ENCODE results near the gene SEMA4D. TPM values are rescaled to one million over a fixed set of nuclear protein-coding genes. Genes with fewer than 3 reads are reported as not detected.
"Not testable (repeated sequence)": the region's sequence is repeated elsewhere in the genome, so short reads cannot be mapped to it uniquely, and the experiment has no call there.

The SEMA4D gene
- total RNA-seq, 1 donor from 2014 or later: 55.4 TPM

- DNase-seq (ENCODE audit: low read depth): no peak
Measured at GRCh38 chr9:89352874-89353649, 144.9 kb downstream of the SEMA4D start.

GRCh38 chr9:89352451-89352850 is 145.5 kb downstream of the SEMA4D start:
- no peak for DNase-seq (ENCODE audit: low read depth)

GRCh38 chr9:89351584-89352300 is 146.2 kb downstream of the SEMA4D start:
- DNase-seq (ENCODE audit: low read depth): no peak

GRCh38 chr9:89350988-89351557 is 146.8 kb downstream of the SEMA4D start:
- DNase-seq (ENCODE audit: low read depth): no peak

- no peak for DNase-seq (ENCODE audit: low read depth)
Measured at GRCh38 chr9:89349607-89350006, 148.3 kb downstream of the SEMA4D start.

- no peak for DNase-seq (ENCODE audit: low read depth)
Measured at GRCh38 chr9:89347651-89348050, 150.3 kb downstream of the SEMA4D start.

GRCh38 chr9:89346696-89347095 is 151.2 kb downstream of the SEMA4D start:
- no peak for DNase-seq (ENCODE audit: low read depth)

GRCh38 chr9:89345476-89345875 is 152.4 kb downstream of the SEMA4D start:
- DNase-seq (ENCODE audit: low read depth): no peak

GRCh38 chr9:89343812-89344211 is 154.1 kb downstream of the SEMA4D start:
- not testable (repeated sequence) for DNase-seq (ENCODE audit: low read depth)

GRCh38 chr9:89342948-89343347 is 155.0 kb downstream of the SEMA4D start:
- no peak for DNase-seq (ENCODE audit: low read depth)

GRCh38 chr9:89342213-89342612 is 155.7 kb downstream of the SEMA4D start:
- DNase-seq (ENCODE audit: low read depth): no peak

GRCh38 chr9:89340332-89340731 is 157.6 kb downstream of the SEMA4D start:
- DNase-seq (ENCODE audit: low read depth): no peak

- no peak for DNase-seq (ENCODE audit: low read depth)
Measured at GRCh38 chr9:89339807-89340206, 158.1 kb downstream of the SEMA4D start.

GRCh38 chr9:89330513-89330912 is 167.4 kb downstream of the SEMA4D start:
- no peak for DNase-seq (ENCODE audit: low read depth)

- DNase-seq (ENCODE audit: low read depth): no peak
Measured at GRCh38 chr9:89329917-89330316, 168.0 kb downstream of the SEMA4D start.

GRCh38 chr9:89328064-89328463 is 169.8 kb downstream of the SEMA4D start:
- DNase-seq (ENCODE audit: low read depth): no peak

- no peak for DNase-seq (ENCODE audit: low read depth)
Measured at GRCh38 chr9:89325733-89326132, 172.2 kb downstream of the SEMA4D start.

GRCh38 chr9:89323390-89323789 is 174.5 kb downstream of the SEMA4D start:
- DNase-seq (ENCODE audit: low read depth): peak; percentile 26

- DNase-seq (ENCODE audit: low read depth): no peak
Measured at GRCh38 chr9:89319015-89319905, 178.7 kb downstream of the SEMA4D start.

- peak; percentile 90 for DNase-seq (ENCODE audit: low read depth)
Measured at GRCh38 chr9:89318123-89319014, 179.5 kb downstream of the SEMA4D start, which contains the start of gene SECISBP2. SECISBP2 (plus strand) TSS chr9:89318500; CDS start chr9:89318577, 77 bp downstream.

- DNase-seq (ENCODE audit: low read depth): no peak
Measured at GRCh38 chr9:89317282-89317681, 180.6 kb downstream of the SEMA4D start.

All from renal cortical epithelial cell (primary cell).